Neural cell (in vitro differentiated cells): Measurements from ENCODE around the gene PRIMA1. TPM values are rescaled to one million over a fixed set of nuclear protein-coding genes. Genes with fewer than 3 reads are reported as not detected.

Experiments
- H2AFZ ChIP-seq: fragments of 200-600, 300-800 bp; sonication (generic), shearing (Covaris generic); 2 replicates; pipeline ENCODE4 v1.6.0; 2014; ENCODE audit warnings: low read depth, mild to moderate bottlenecking, antibody characterized with exemption, low read length, moderate library complexity
- H3F3A ChIP-seq: fragments of 200-600 bp; shearing (Covaris generic); 2 replicates; pipeline ENCODE4 v1.6.1; 2016; ENCODE audit warnings: mild to moderate bottlenecking, moderate library complexity, mixed read lengths, antibody characterized with exemption, low read length; ENCODE audit not compliant: insufficient read depth, poor library complexity, severe bottlenecking
- H3K27ac ChIP-seq: fragments of 200-600, 300-800 bp; sonication (generic), shearing (Covaris generic); 2 replicates; pipeline ENCODE4 v1.5.1; 2014; ENCODE audit warnings: mild to moderate bottlenecking, low read length, moderate library complexity
- H3K27me3 ChIP-seq: fragments of 300-800, 200-600 bp; sonication (generic), shearing (Covaris generic); 2 replicates; pipeline ENCODE4 v1.6.0; 2014; ENCODE audit warnings: mild to moderate bottlenecking, low read depth, low read length, moderate library complexity; ENCODE audit not compliant: insufficient read depth
- H3K36me3 ChIP-seq: fragments of 300-800, 200-600 bp; sonication (generic), shearing (Covaris generic); 2 replicates; pipeline ENCODE4 v1.5.1; 2014; ENCODE audit warnings: mild to moderate bottlenecking, antibody characterized with exemption, low read length, moderate library complexity; ENCODE audit not compliant: insufficient read depth
- H3K4me2 ChIP-seq: fragments of 300-800, 200-600 bp; sonication (generic), shearing (Covaris generic); 2 replicates; pipeline ENCODE4 v1.6.0; 2014; ENCODE audit warnings: mild to moderate bottlenecking, low read length
- H3K4me3 ChIP-seq: fragments of 300-800, 200-600 bp; sonication (generic), shearing (Covaris generic); 2 replicates; pipeline ENCODE4 v1.5.1; 2014; ENCODE audit warnings: mild to moderate bottlenecking, low read length, moderate library complexity
- H3K79me2 ChIP-seq: fragments of 200-600 bp; shearing (Covaris generic); replicated peaks from 2 replicates; pipeline ENCODE4 v1.6.0; 2014; ENCODE audit warnings: mild to moderate bottlenecking, low read length, moderate library complexity; ENCODE audit not compliant: insufficient read depth
- H3K9ac ChIP-seq: fragments of 300-800, 200-600 bp; sonication (generic), shearing (Covaris generic); 2 replicates; pipeline ENCODE4 v1.6.1; 2016; ENCODE audit warnings: mild to moderate bottlenecking, low read length, mixed read lengths
- H3K9me2 ChIP-seq: fragments of 200-600 bp; shearing (Covaris generic); 2 replicates; pipeline ENCODE4 v1.6.1; 2016; ENCODE audit warnings: mild to moderate bottlenecking, low read length, mixed read lengths; ENCODE audit not compliant: insufficient read depth
- H3K9me3 ChIP-seq: fragments of 200-600, 300-800 bp; sonication (generic), shearing (Covaris generic); 2 replicates; pipeline ENCODE4 v1.6.1; 2016; ENCODE audit warnings: mild to moderate bottlenecking, mixed run types, low read length, moderate library complexity, mixed read lengths
- H4K20me1 ChIP-seq: fragments of 200-600 bp; shearing (Covaris generic); 2 replicates; pipeline ENCODE4 v1.6.1; 2016; ENCODE audit warnings: mild to moderate bottlenecking, mixed run types; ENCODE audit not compliant: insufficient read depth
- CTCF ChIP-seq: fragments of 450-650 bp; IDR thresholded peaks from 2 replicates; pipeline ENCODE4 v1.5.1; 2014; ENCODE audit warnings: antibody characterized with exemption, mild to moderate bottlenecking, moderate library complexity; ENCODE audit not compliant: poor library complexity, severe bottlenecking
- EP300 ChIP-seq: fragments of 450-650 bp; conservative IDR thresholded peaks from 2 replicates; pipeline ENCODE4 v1.6.1; 2014; ENCODE audit warnings: antibody characterized with exemption, mild to moderate bottlenecking, moderate library complexity; ENCODE audit not compliant: poor library complexity, severe bottlenecking
- EZH2 ChIP-seq: fragments of 200-600, 300-800 bp; shearing (Covaris generic), sonication (generic); IDR thresholded peaks from 2 replicates; pipeline ENCODE4 v1.6.1; 2014; ENCODE audit warnings: antibody characterized with exemption, low read length, borderline replicate concordance, mild to moderate bottlenecking; ENCODE audit not compliant: insufficient read depth, poor library complexity, severe bottlenecking
- MXI1 ChIP-seq: fragments of 450-650 bp; conservative IDR thresholded peaks from 2 replicates; pipeline ENCODE4 v1.6.1; 2014; ENCODE audit warnings: antibody characterized with exemption, mild to moderate bottlenecking; ENCODE audit not compliant: poor library complexity, severe bottlenecking
- POLR2AphosphoS5 ChIP-seq: IDR thresholded peaks from 2 replicates; pipeline ENCODE4 v1.6.1; 2012
- RAD21 ChIP-seq: fragments of 450-650 bp; conservative IDR thresholded peaks from 2 replicates; pipeline ENCODE4 v1.6.1; 2014; ENCODE audit warnings: antibody characterized with exemption, mild to moderate bottlenecking, moderate library complexity
- REST ChIP-seq: IDR thresholded peaks from 2 replicates; pipeline ENCODE4 v1.6.1; 2012; ENCODE audit warnings: borderline replicate concordance
- SMC3 ChIP-seq: fragments of 450-650 bp; conservative IDR thresholded peaks from 2 replicates; pipeline ENCODE4 v1.6.1; 2014; ENCODE audit warnings: antibody characterized with exemption, mild to moderate bottlenecking, moderate library complexity; ENCODE audit not compliant: poor library complexity
- TAF1 ChIP-seq: IDR thresholded peaks from 2 replicates; pipeline ENCODE4 v1.6.1; 2012; ENCODE audit warnings: low read depth
- polyA plus RNA-seq: library from polyadenylated mRNA; depleted of rRNA; stranded (reverse); fragments of >200 nt; gene quantifications from 2 replicates; pipeline ENCODE4 v1.2.3, GENCODE V29; 2014

The PRIMA1 gene
- polyA plus RNA-seq, 1 donor from 2014 or later = not detected

GRCh38 chr14:93797536-93797935 is 9.3 kb upstream of the PRIMA1 start:
- Histone ChIP-seq H3K4me3 (no peak overlapping the region), H3K9me3 (no peaks in the 10 kb centered on the region), H3K9ac (no peak overlapping the region), H3K36me3 (no peaks in the 10 kb centered on the region), H3K4me2 (no peak overlapping the region), H3K27ac (no peak overlapping the region), H3K27me3 (no peaks in the 10 kb centered on the region), H3K79me2 (no peaks in the 10 kb centered on the region), H4K20me1 (no peaks in the 10 kb centered on the region), H2AFZ (no peak overlapping the region), H3F3A (no peaks in the 10 kb centered on the region), H3K9me2 (no peaks in the 10 kb centered on the region)
- TF ChIP-seq MXI1 = no peak
- TF ChIP-seq REST = no peak
- no peak for TF ChIP-seq EP300
- no peak for TF ChIP-seq CTCF
- TF ChIP-seq SMC3 = no peak
- TF ChIP-seq EZH2 = no peak
- no peak for TF ChIP-seq TAF1
- no peak for TF ChIP-seq POLR2AphosphoS5
- TF ChIP-seq RAD21 = no peak

- Histone ChIP-seq H2AFZ (no peak overlapping the region), H3K9me2 (no peaks in the 10 kb centered on the region), H3F3A (no peaks in the 10 kb centered on the region), H4K20me1 (no peaks in the 10 kb centered on the region), H3K79me2 (no peaks in the 10 kb centered on the region), H3K27me3 (no peaks in the 10 kb centered on the region), H3K27ac (no peak overlapping the region), H3K36me3 (no peaks in the 10 kb centered on the region), H3K9ac (no peak overlapping the region), H3K9me3 (no peaks in the 10 kb centered on the region), H3K4me3 (no peak overlapping the region), H3K4me2 (no peak overlapping the region)
- TF ChIP-seq EZH2 = no peak
- TF ChIP-seq CTCF = no peak
- no peak for TF ChIP-seq MXI1
- no peak for TF ChIP-seq EP300
- TF ChIP-seq RAD21 = no peak
- no peak for TF ChIP-seq TAF1
- no peak for TF ChIP-seq SMC3
- no peak for TF ChIP-seq REST
- no peak for TF ChIP-seq POLR2AphosphoS5
Observed at GRCh38 chr14:93797071-93797470, 8.8 kb upstream of the PRIMA1 start.
